RWPE2 (cell line): Measurements from ENCODE around the gene ANGEL2.
A peak's percentile ranks its signal among the peaks of the same experiment; 100 is the strongest.

ENCODE experiments used
- ATAC-seq: fragments of 200-7000 bp; cut with Tn5 transposase; 3 replicates; pipeline ENCODE4 v1.9.1; 2021; ENCODE audit warnings: low read depth
- DNase-seq: peaks from one replicate; pipeline ENCODE4 v3.0.0-alpha.2; 2020; ENCODE audit warnings: low spot score
- H3K27ac ChIP-seq: fragments of 450-650 bp; 2 replicates; pipeline ENCODE4 v1.5.1; 2017; ENCODE audit warnings: mild to moderate bottlenecking; ENCODE audit not compliant: poor library complexity, severe bottlenecking
- H3K27me3 ChIP-seq: fragments of 250-450 bp; sonication (Bioruptor Pico); 2 replicates; pipeline ENCODE4 v1.5.1; 2021; ENCODE audit warnings: mild to moderate bottlenecking, moderate library complexity; ENCODE audit not compliant: insufficient read depth, poor library complexity, severe bottlenecking
- H3K36me3 ChIP-seq: fragments of 250-450 bp; sonication (Bioruptor Pico); 2 replicates; pipeline ENCODE4 v1.5.1; 2020; ENCODE audit warnings: low read depth, mild to moderate bottlenecking, moderate library complexity
- H3K4me1 ChIP-seq: fragments of 250-450 bp; sonication (Bioruptor Pico); 2 replicates; pipeline ENCODE4 v1.5.1; 2021; ENCODE audit warnings: mild to moderate bottlenecking, moderate library complexity; ENCODE audit not compliant: insufficient read depth, poor library complexity, severe bottlenecking
- H3K4me3 ChIP-seq: fragments of 250-450 bp; sonication (Bioruptor Pico); 2 replicates; pipeline ENCODE4 v1.5.1; 2021; ENCODE audit warnings: mild to moderate bottlenecking, moderate library complexity; ENCODE audit not compliant: severe bottlenecking
- H3K9me3 ChIP-seq: fragments of 250-450 bp; sonication (Bioruptor Pico); 2 replicates; pipeline ENCODE4 v1.5.1; 2021; ENCODE audit warnings: mild to moderate bottlenecking, moderate library complexity; ENCODE audit not compliant: severe bottlenecking
- CTCF ChIP-seq: fragments of 450-650 bp; IDR thresholded peaks from one replicate; pipeline ENCODE4 v1.5.1; 2017; ENCODE audit warnings: mild to moderate bottlenecking, moderate library complexity; ENCODE audit not compliant: poor library complexity, severe bottlenecking

The ANGEL2 gene

GRCh38 chr1:212949771-212950170, 65.9 kb downstream of the ANGEL2 start:
- no peaks in the 10 kb centered on the region for H3K36me3 ChIP-seq
- H3K27me3 ChIP-seq: peaks cover 8% of the 10 kb centered on the region
- no peak overlapping the region for H3K27ac ChIP-seq
- no peak for DNase-seq
- no peak for TF ChIP-seq CTCF
- H3K9me3 ChIP-seq: no peaks in the 10 kb centered on the region
- ATAC-seq: no peak
- H3K4me1 ChIP-seq: no peaks in the 10 kb centered on the region
- peak overlapping the region; percentile 32 for H3K4me3 ChIP-seq

DNA sequence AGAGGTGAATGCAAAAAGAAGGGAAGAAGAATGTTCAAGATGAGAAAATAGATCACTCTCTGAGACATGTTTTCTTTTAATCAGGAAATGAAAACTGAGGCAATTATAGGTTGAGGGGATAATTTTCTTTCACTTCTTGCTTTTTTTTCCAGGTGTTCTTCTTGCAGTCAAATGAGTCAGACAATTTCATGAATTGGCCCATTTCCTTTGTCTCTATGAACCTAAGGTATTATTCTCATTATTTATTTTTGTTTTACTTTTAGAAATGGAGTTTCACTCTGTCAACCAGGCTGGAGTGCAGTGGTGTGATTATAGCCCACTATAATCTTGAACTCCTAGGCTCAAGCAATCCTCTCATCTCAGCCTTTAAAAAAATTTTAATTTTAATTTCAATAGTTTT, 68.8 kb downstream of the ANGEL2 start:
- TF ChIP-seq CTCF: no peak
- Histone ChIP-seq H3K4me3 (no peak overlapping the region), H3K4me1 (no peaks in the 10 kb centered on the region), H3K27ac (no peak overlapping the region), H3K36me3 (no peaks in the 10 kb centered on the region), H3K27me3 (peaks cover 7% of the 10 kb centered on the region), H3K9me3 (no peaks in the 10 kb centered on the region)
- no peak for ATAC-seq
- DNase-seq: no peak

- Histone ChIP-seq H3K27ac (no peak overlapping the region), H3K9me3 (no peaks in the 10 kb centered on the region), H3K36me3 (no peaks in the 10 kb centered on the region), H3K27me3 (no peaks in the 10 kb centered on the region), H3K4me3 (no peak overlapping the region), H3K4me1 (no peaks in the 10 kb centered on the region)
- DNase-seq: no peak
- TF ChIP-seq CTCF: no peak
- ATAC-seq: no peak
Measured at GRCh38 chr1:212945463-212946160, 70.1 kb downstream of the ANGEL2 start.

DNA sequence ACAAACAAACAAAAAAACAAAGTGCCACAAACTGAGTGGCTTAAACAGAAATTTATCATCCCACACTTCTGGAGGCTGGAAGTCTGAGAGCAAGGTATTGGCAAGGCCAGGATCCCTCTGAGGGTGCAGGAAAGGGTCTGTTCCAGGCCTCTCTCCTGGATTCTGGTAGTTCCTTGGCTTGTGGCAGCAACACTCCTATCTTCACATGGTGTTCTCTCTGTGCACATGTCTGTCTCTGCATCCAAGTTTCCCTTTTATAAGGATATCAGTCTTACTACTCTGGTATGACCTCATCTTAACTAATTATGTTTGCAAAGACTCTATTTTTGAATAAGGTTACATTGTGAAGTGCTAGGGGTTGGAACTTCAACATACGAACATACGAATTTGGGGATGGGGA, 70.6 kb downstream of the ANGEL2 start:
- Histone ChIP-seq H3K4me3 (no peak overlapping the region), H3K27ac (no peak overlapping the region), H3K36me3 (no peaks in the 10 kb centered on the region), H3K27me3 (no peaks in the 10 kb centered on the region), H3K4me1 (no peaks in the 10 kb centered on the region), H3K9me3 (no peaks in the 10 kb centered on the region)
- DNase-seq: no peak
- ATAC-seq: no peak
- TF ChIP-seq CTCF: no peak

GRCh38 chr1:212944229-212944901, 71.3 kb downstream of the ANGEL2 start:
- Histone ChIP-seq H3K4me3 (no peak overlapping the region), H3K27me3 (no peaks in the 10 kb centered on the region), H3K4me1 (no peaks in the 10 kb centered on the region), H3K9me3 (no peaks in the 10 kb centered on the region), H3K36me3 (no peaks in the 10 kb centered on the region), H3K27ac (no peak overlapping the region)
- DNase-seq (no peak), ATAC-seq (no peak)
- no peak for TF ChIP-seq CTCF
